HUDEP-2 (cell line): ENCODE data around the gene DUSP23.

Source experiments
- DNase-seq, 76 experiments: peaks; one replicate each; lab custom pipeline; 2025; ENCODE audit not compliant: unreplicated experiment in 76 of 76; lab: John Stamatoyannopoulos, UW

DUSP23 gene

GRCh38 chr1:159780583-159781582 lies at the start of gene DUSP23:
DUSP23 (plus strand) TSS chr1:159780962; CDS start chr1:159781101, 139 bp downstream.
- DNase-seq = peak; percentile 32 to 97 (median 93)

- DNase-seq = no peak
These were observed 43.4 kb upstream of the DUSP23 start for GRCh38 chr1:159737238-159737916.

- DNase-seq = no peak
These were observed 36.9 kb upstream of the DUSP23 start for GRCh38 chr1:159743651-159744410.

GRCh38 chr1:159746666-159747065 lies 34.1 kb upstream of the DUSP23 start:
- no peak for DNase-seq

- DNase-seq = no peak
These were observed 32.4 kb upstream of the DUSP23 start for GRCh38 chr1:159748370-159748769.

GRCh38 chr1:159749630-159750029 lies 31.1 kb upstream of the DUSP23 start:
- no peak for DNase-seq

GRCh38 chr1:159750621-159751020 lies 30.1 kb upstream of the DUSP23 start:
- DNase-seq = no peak

GRCh38 chr1:159751031-159751430 lies 29.7 kb upstream of the DUSP23 start:
- DNase-seq = no peak

GRCh38 chr1:159752135-159752580 lies 28.6 kb upstream of the DUSP23 start:
- DNase-seq = no peak

GRCh38 chr1:159753386-159753785 lies 27.4 kb upstream of the DUSP23 start:
- no peak for DNase-seq

GRCh38 chr1:159755451-159756007 lies 25.2 kb upstream of the DUSP23 start:
- no peak for DNase-seq

- no peak for DNase-seq
These were observed 24.4 kb upstream of the DUSP23 start for GRCh38 chr1:159756397-159756796.

- DNase-seq = no peak
These were observed 17.1 kb upstream of the DUSP23 start for GRCh38 chr1:159763686-159764085.

GRCh38 chr1:159765806-159766205 lies 15.0 kb upstream of the DUSP23 start:
- DNase-seq = no peak

- no peak for DNase-seq
These were observed 9.5 kb upstream of the DUSP23 start for GRCh38 chr1:159771127-159771895.

- no peak for DNase-seq
These were observed 6.3 kb upstream of the DUSP23 start for GRCh38 chr1:159774465-159774864.

- DNase-seq = no peak
These were observed 5.0 kb upstream of the DUSP23 start for GRCh38 chr1:159775716-159776115.

GRCh38 chr1:159778266-159778665 lies 2.5 kb upstream of the DUSP23 start:
- no peak for DNase-seq

- no peak for DNase-seq
These were observed 1.3 kb upstream of the DUSP23 start for GRCh38 chr1:159779403-159779851.

- no peak for DNase-seq
These were observed 1.2 kb downstream of the DUSP23 start for GRCh38 chr1:159781992-159782391.
